Upper lobe of left lung (tissue), 6 donors: ENCODE results near the gene RBM39. TPM values are rescaled to one million over a fixed set of nuclear protein-coding genes. Genes with fewer than 3 reads are reported as not detected.

ENCODE experiments used
- ATAC-seq, 2 donors: fragments of 200-7000 bp; cut with Tn5 transposase; one replicate each; pipeline ENCODE4 v1.9.1; 2022; ENCODE audit warnings: mild to moderate bottlenecking in 2 of 2, moderate library complexity in 2 of 2; ENCODE audit not compliant: low FRiP score in 2 of 2
- DNase-seq, 2 donors: peaks; one replicate each; pipeline ENCODE4 v3.0.0-alpha.2; 2019 to 2020
- H3K27ac ChIP-seq, 4 donors: fragments of 200-600 bp; sonication (generic); one replicate each; pipeline ENCODE4 v1.5.1; 2016 to 2019
- H3K27me3 ChIP-seq, 4 donors: fragments of 200-600 bp; sonication (generic); one replicate each; pipeline ENCODE4 v1.5.1; 2017 to 2019
- H3K36me3 ChIP-seq, 4 donors: fragments of 200-600 bp; sonication (generic); one replicate each; pipeline ENCODE4 v1.5.1; 2016 to 2019
- H3K4me1 ChIP-seq, 4 donors: fragments of 200-600 bp; sonication (generic); one replicate each; pipeline ENCODE4 v1.5.1; 2018 to 2019
- H3K4me3 ChIP-seq, 4 donors: fragments of 200-600 bp; sonication (generic); one replicate each; pipeline ENCODE4 v1.5.1; 2017 to 2019; ENCODE audit warnings: mild to moderate bottlenecking in 2 of 4, moderate library complexity in 1 of 4
- H3K9me3 ChIP-seq, 4 donors: fragments of 200-600 bp; sonication (generic); one replicate each; pipeline ENCODE4 v1.5.1; 2018 to 2019
- EP300 ChIP-seq, 4 donors: sonication (generic); formaldehyde crosslinking; IDR thresholded peaks; one replicate each; pipeline ENCODE4 v1.5.1; 2017; ENCODE audit warnings: antibody characterized with exemption in 4 of 4, control low read depth in 2 of 4
- POLR2A ChIP-seq, 4 donors: fragments of 450-650 bp; IDR thresholded peaks; one replicate each; pipeline ENCODE4 v1.5.1; 2016 to 2017; ENCODE audit warnings: antibody characterized with exemption in 4 of 4, mild to moderate bottlenecking in 2 of 4
- POLR2AphosphoS5 ChIP-seq, 2 donors: sonication (generic); formaldehyde crosslinking; IDR thresholded peaks; one replicate each; pipeline ENCODE4 v1.5.1; 2017; ENCODE audit warnings: antibody characterized with exemption in 2 of 2
- WGBS, 2 donors: methylation state at CpG; one replicate each; pipeline ENCODE4 v1.1.5; 2017 to 2018; 5-methylcytosine and 5-hydroxymethylcytosine counted together
- small RNA-seq, 4 donors: library from RNA; depleted of rRNA; stranded (forward); fragments of <200 nt; gene quantifications; one replicate each; pipeline ENCODE3, GENCODE V24; 2016
- total RNA-seq, 6 donors: library from RNA; depleted of rRNA in 4 of 6; stranded (reverse); fragments of >200 nt in 4 of 6; gene quantifications; one replicate each; pipeline versions ENCODE4 v1.1.0 to v1.2.1, GENCODE V29; 2016 to 2021
- TF ChIP-seq, protein P1 (sequence below), 6 experiments: fragments of 450-650 bp in 4 of 6; fragments of 200-600 bp in 2 of 6; sonication (generic) in 2 of 6; IDR thresholded peaks; one replicate each; pipeline ENCODE4 v1.5.1; 2016 to 2019; ENCODE audit warnings: antibody characterized with exemption in 6 of 6
- donor health status: DM: no; HTN: no; CAD: no; lungs with moderate emphysema.
- donor health status: DM: no; HTN: yes; CAD: no; lungs with severe emphysema.

The RBM39 gene
- total RNA-seq, 6 donors from 2014 or later: 220 to 925 (median 266) TPM

DNA sequence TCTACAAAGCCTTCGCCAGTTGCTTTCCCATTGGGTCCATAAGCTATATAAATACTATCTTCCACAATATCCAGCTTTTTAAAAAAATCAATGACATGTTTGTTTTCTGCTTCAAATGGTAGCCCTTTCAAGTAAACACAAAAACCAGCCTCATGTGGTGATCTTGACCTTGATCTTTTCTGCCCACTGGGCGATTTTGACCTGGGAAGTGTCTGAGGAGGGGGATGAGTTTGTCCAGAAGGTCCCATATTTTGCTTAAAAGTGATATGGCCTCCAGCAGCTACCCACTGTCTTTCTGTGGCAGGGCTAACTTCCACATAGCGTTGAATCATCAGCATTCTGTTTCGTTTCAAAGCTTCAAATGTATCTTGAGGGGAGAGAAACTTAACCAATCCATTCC, 88.2 kb downstream of the RBM39 start:
- Histone ChIP-seq H3K27ac (no peak overlapping the region), H3K27me3 (no peaks in the 10 kb centered on the region), H3K4me1 (peaks cover 21 to 42% (median 35%) of the 10 kb centered on the region in 4 donors), H3K4me3 (no peak overlapping the region), H3K36me3 (peaks cover 3 to 38% (median 24%) of the 10 kb centered on the region in 4 donors), H3K9me3 (no peaks in the 10 kb centered on the region)
- ATAC-seq (no peak), DNase-seq (no peak)
- TF ChIP-seq POLR2AphosphoS5 (IDR thresholded peaks at IDR 0.05) (no peak), POLR2A (IDR thresholded peaks at IDR 0.05) (no peak), EP300 (IDR thresholded peaks at IDR 0.05) (no peak)
- TF ChIP-seq, protein P1, sequence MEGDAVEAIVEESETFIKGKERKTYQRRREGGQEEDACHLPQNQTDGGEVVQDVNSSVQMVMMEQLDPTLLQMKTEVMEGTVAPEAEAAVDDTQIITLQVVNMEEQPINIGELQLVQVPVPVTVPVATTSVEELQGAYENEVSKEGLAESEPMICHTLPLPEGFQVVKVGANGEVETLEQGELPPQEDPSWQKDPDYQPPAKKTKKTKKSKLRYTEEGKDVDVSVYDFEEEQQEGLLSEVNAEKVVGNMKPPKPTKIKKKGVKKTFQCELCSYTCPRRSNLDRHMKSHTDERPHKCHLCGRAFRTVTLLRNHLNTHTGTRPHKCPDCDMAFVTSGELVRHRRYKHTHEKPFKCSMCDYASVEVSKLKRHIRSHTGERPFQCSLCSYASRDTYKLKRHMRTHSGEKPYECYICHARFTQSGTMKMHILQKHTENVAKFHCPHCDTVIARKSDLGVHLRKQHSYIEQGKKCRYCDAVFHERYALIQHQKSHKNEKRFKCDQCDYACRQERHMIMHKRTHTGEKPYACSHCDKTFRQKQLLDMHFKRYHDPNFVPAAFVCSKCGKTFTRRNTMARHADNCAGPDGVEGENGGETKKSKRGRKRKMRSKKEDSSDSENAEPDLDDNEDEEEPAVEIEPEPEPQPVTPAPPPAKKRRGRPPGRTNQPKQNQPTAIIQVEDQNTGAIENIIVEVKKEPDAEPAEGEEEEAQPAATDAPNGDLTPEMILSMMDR (IDR thresholded peaks at IDR 0.05): no peak
- 91 to 96% methylated on average over 4 of the region's 4 CpGs for WGBS, 2 donors

Small RNAs within 50 kb of the gene (small RNA-seq; reads per million reads assigned to genes)
- gene RF00026: 0 reads per million in 4 donors

Other genes starting within 250 kb of the RBM39 start
- gene C20orf173, start 212.6 kb downstream of the RBM39 start, total RNA-seq: not detected
- 100 to 1,000 TPM; 115 to 223 (median 179) TPM for gene ERGIC3, start 200.2 kb downstream of the RBM39 start, total RNA-seq
- 10 to 100 TPM in 2 of 6 donors, 1 to 10 TPM in 4; 2.7 to 48.2 (median 4.8) TPM for gene SPAG4, start 126.4 kb downstream of the RBM39 start, total RNA-seq
- gene CPNE1, start 77.4 kb downstream of the RBM39 start, total RNA-seq: 100 to 1,000 TPM in 5 of 6 donors, 10 to 100 TPM in 1; 48.8 to 210 (median 177) TPM
- 10 to 100 TPM; 14.1 to 64.9 (median 31.4) TPM for gene RBM12, start 77.4 kb downstream of the RBM39 start, total RNA-seq
- gene NFS1, start 42.9 kb downstream of the RBM39 start, total RNA-seq: 10 to 100 TPM; 16.2 to 90.1 (median 22.6) TPM
- 100 to 1,000 TPM; 105 to 213 (median 134) TPM for gene ROMO1, start 42.9 kb downstream of the RBM39 start, total RNA-seq
- 10 to 100 TPM; 29.9 to 65.9 (median 42.5) TPM for gene PHF20, start 29.8 kb upstream of the RBM39 start, total RNA-seq
- 100 to 1,000 TPM in 2 of 6 donors, 10 to 100 TPM in 4; 51.1 to 143 (median 84.5) TPM for gene SCAND1, start 212.2 kb upstream of the RBM39 start, total RNA-seq
- gene CNBD2, start 226.3 kb upstream of the RBM39 start, total RNA-seq: 1 to 10 TPM in 5 of 6 donors, not detected in 1; 2.2 to 4.2 (median 3.7) TPM